PC-3 (cell line): ENCODE results near the gene SLFN5. TPM values are rescaled to one million over a fixed set of nuclear protein-coding genes. Genes with fewer than 3 reads are reported as not detected.

Source experiments
- ATAC-seq: fragments of 200-7000 bp; cut with Tn5 transposase; 2 replicates; pipeline ENCODE4 v1.9.1; 2020; ENCODE audit warnings: mild to moderate bottlenecking, moderate library complexity
- BruUV-seq: library from RNA; stranded (reverse); fragments of 400-500 nt; replicated peaks from 2 replicates; lab custom pipeline; 2021; lab: Mats Ljungman, UMichigan
- CTCF ChIA-PET: fragments of 300-600 bp; sonication (Branson Sonifier 250); formaldehyde crosslinking; loops from one replicate; lab custom pipeline; 2022; ENCODE audit warnings: antibody characterized with exemption; lab: Charles Lee
- POLR2A ChIA-PET: fragments of 300-600 bp; sonication (Branson Sonifier 250); formaldehyde crosslinking; loops from one replicate; lab custom pipeline; 2022; ENCODE audit warnings: antibody characterized with exemption; ENCODE audit not compliant: unreplicated experiment; lab: Charles Lee
- DNase-seq: peaks from one replicate; pipeline ENCODE4 v3.0.0-alpha.2; 2015
- H2AFZ ChIP-seq: fragments of 300-600 bp; sonication (generic); 2 replicates; pipeline ENCODE4 v1.6.0; 2016; ENCODE audit warnings: antibody characterized with exemption, low read length
- H3F3A ChIP-seq: fragments of 300-600 bp; sonication (generic); one replicate; pipeline ENCODE4 v1.6.0; 2017; ENCODE audit warnings: antibody characterized with exemption, low read length, control low read depth, mild to moderate bottlenecking; ENCODE audit not compliant: unreplicated experiment
- H3K27ac ChIP-seq: fragments of 300-600 bp; sonication (generic); 2 replicates; pipeline ENCODE4 v1.5.1; 2016; ENCODE audit warnings: mild to moderate bottlenecking, low read length
- H3K27me3 ChIP-seq: fragments of 300-600 bp; sonication (generic); 2 replicates; pipeline ENCODE4 v1.6.1; 2016; ENCODE audit warnings: low read length, mixed read lengths
- H3K36me3 ChIP-seq: fragments of 300-600 bp; sonication (generic); 2 replicates; pipeline ENCODE4 v1.6.1; 2016; ENCODE audit warnings: low read depth, mixed run types, low read length, mixed read lengths
- H3K4me1 ChIP-seq: fragments of 300-600 bp; sonication (generic); 2 replicates; pipeline ENCODE4 v1.5.1; 2016; ENCODE audit warnings: low read length; ENCODE audit not compliant: insufficient read depth
- H3K4me2 ChIP-seq: fragments of 300-600 bp; sonication (generic); 2 replicates; pipeline ENCODE4 v1.6.0; 2016; ENCODE audit warnings: low read length
- H3K4me3 ChIP-seq: fragments of 300-600 bp; sonication (generic); 2 replicates; pipeline ENCODE4 v1.5.1; 2016; ENCODE audit warnings: mild to moderate bottlenecking, low read length, mixed read lengths
- H3K79me2 ChIP-seq: fragments of 300-600 bp; sonication (generic); 2 replicates; pipeline ENCODE4 v1.6.1; 2017; ENCODE audit warnings: low read length, mixed read lengths
- H3K9ac ChIP-seq: fragments of 300-600 bp; sonication (generic); 2 replicates; pipeline ENCODE4 v1.6.0; 2016; ENCODE audit warnings: mild to moderate bottlenecking, low read length
- H3K9me2 ChIP-seq: fragments of 300-600 bp; sonication (generic); replicated peaks from 2 replicates; pipeline ENCODE4 v1.6.1; 2016; ENCODE audit warnings: mixed run types, low read length, mixed read lengths
- H3K9me3 ChIP-seq: fragments of 300-600 bp; sonication (generic); 2 replicates; pipeline ENCODE4 v1.6.1; 2016; ENCODE audit warnings: low read length, mixed read lengths
- H4K20me1 ChIP-seq: fragments of 300-600 bp; sonication (generic); 2 replicates; pipeline ENCODE4 v1.6.1; 2016; ENCODE audit warnings: low read length, mixed read lengths
- CTCF ChIP-seq: fragments of 300-600 bp; sonication (generic); conservative IDR thresholded peaks from 2 replicates; pipeline ENCODE4 v1.5.1; 2017; ENCODE audit warnings: antibody characterized with exemption, low read depth, mild to moderate bottlenecking, low read length
- EZH2 ChIP-seq: fragments of 300-600 bp; sonication (generic); IDR thresholded peaks from one replicate; pipeline ENCODE4 v1.6.1; 2017; ENCODE audit warnings: antibody characterized with exemption, mild to moderate bottlenecking, low read length; ENCODE audit not compliant: unreplicated experiment
- EZH2phosphoT487 ChIP-seq: fragments of 300-600 bp; sonication (generic); IDR thresholded peaks from 2 replicates; pipeline ENCODE4 v1.6.1; 2018; ENCODE audit warnings: mild to moderate bottlenecking, antibody characterized with exemption, low read length, borderline replicate concordance
- intact Hi-C: fragments of 100-400 bp; cut with micrococcal nuclease; formaldehyde crosslinking; loops from 2 replicates; pipeline ENCODE4 v1.9.0; 2023
- total RNA-seq: library from RNA; depleted of rRNA; stranded (reverse); fragments of >200 nt; gene quantifications from 2 replicates; pipeline ENCODE4 v1.2.3, GENCODE V29; 2014

The SLFN5 gene
- total RNA-seq, 1 experiment from 2014 or later: 14.5 TPM

GRCh38 chr17:35291802-35292201 is 48.9 kb downstream of the SLFN5 start:
- H2AFZ ChIP-seq: no peak overlapping the region
- H3K79me2 ChIP-seq: no peaks in the 10 kb centered on the region
- no peaks in the 10 kb centered on the region for H3K36me3 ChIP-seq
- no TSS peak for BruUV-seq
- ChIA-PET CTCF (no interaction called here), POLR2A (no interaction called here)
- DNase-seq (peak; percentile 16), ATAC-seq (no peak)
- no peak overlapping the region for H3K9ac ChIP-seq
- no peak overlapping the region for H3K27ac ChIP-seq
- no peak overlapping the region for H3K4me3 ChIP-seq
- H3K4me1 ChIP-seq: no peaks in the 10 kb centered on the region; the same call in 1 of the 2 replicates
- TF ChIP-seq EZH2: no peak
- no peaks in the 10 kb centered on the region for H3K27me3 ChIP-seq
- H3K4me2 ChIP-seq: no peak overlapping the region
- H3F3A ChIP-seq: no peaks in the 10 kb centered on the region
- no peaks in the 10 kb centered on the region for H3K9me3 ChIP-seq
- no peaks in the 10 kb centered on the region for H3K9me2 ChIP-seq
- no peaks in the 10 kb centered on the region for H4K20me1 ChIP-seq
- intact Hi-C loops: no loop called here

DNA sequence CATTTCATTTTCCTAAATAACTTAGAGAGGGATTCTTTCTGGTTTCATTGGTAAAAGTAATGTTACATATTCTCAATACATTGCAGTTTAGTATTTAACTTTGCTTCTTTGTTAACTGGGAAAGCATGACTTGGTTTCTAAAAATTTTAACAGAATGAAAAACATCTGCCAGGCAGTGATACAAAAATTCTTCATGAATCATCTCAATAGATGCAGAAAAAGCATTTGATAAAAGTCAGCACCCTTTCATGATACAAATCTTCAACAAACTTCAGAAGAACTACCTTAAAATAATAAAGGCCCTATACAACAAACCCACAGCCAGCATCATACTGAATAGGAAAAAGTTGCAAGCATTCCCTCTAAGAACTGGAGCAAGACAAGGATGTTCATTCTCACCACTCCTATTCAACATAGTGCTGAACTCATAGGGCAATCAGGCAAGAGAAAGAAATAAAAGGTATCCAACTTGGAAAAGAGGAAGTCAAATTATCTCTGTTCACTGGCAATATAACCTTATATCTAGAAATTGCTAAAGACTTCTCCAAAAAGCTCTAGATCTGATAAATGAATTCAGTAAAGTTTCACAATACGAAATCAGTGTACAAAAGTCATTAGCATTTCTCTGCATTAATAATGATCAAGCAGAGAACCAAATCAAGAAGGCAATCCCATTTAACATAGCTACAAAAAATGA is 50.4 kb downstream of the SLFN5 start:
- intact Hi-C loops: no loop called here
- ChIA-PET POLR2A (no interaction called here), CTCF (no interaction called here)
- no peaks in the 10 kb centered on the region for H3K79me2 ChIP-seq
- no peaks in the 10 kb centered on the region for H3K36me3 ChIP-seq
- no peak for TF ChIP-seq EZH2phosphoT487
- no TSS peak for BruUV-seq
- no peaks in the 10 kb centered on the region for H4K20me1 ChIP-seq
- no peaks in the 10 kb centered on the region; the same call in 1 of the 2 replicates for H3K4me1 ChIP-seq
- no peak overlapping the region for H3K4me3 ChIP-seq
- no peaks in the 10 kb centered on the region for H3F3A ChIP-seq
- DNase-seq (no peak), ATAC-seq (no peak)
- no peaks in the 10 kb centered on the region for H3K9me3 ChIP-seq
- H3K27ac ChIP-seq: no peak overlapping the region
- H2AFZ ChIP-seq: no peak overlapping the region
- H3K9me2 ChIP-seq: no peaks in the 10 kb centered on the region
- H3K9ac ChIP-seq: no peak overlapping the region
- H3K27me3 ChIP-seq: no peaks in the 10 kb centered on the region
- H3K4me2 ChIP-seq: no peak overlapping the region

DNA sequence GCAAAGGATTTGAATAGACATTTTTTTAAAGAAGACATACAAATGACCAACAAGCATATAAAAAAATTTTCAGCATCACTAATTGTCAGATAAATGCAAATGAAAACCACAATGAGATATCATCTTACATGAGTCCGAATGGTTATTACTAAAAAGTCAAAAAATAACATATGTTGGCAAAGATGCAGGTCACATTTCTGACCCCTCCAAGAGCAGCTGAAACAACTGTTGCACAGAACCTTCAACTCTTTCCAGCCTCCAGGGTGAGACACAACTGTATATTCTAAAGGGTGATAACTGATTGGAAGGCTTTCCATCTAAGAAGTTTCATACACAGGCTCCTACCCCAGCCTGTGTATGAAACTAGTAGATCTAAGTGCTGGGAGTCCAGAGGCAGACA is 51.9 kb downstream of the SLFN5 start:
- ChIA-PET CTCF (no interaction called here), POLR2A (no interaction called here)
- no peak overlapping the region for H3K27ac ChIP-seq
- H3K79me2 ChIP-seq: no peaks in the 10 kb centered on the region
- ATAC-seq (no peak), DNase-seq (no peak)
- H3K4me2 ChIP-seq: no peak overlapping the region
- intact Hi-C loops: no loop called here
- TF ChIP-seq EZH2phosphoT487 (no peak), CTCF (no peak), EZH2 (no peak)
- H3K9me3 ChIP-seq: no peaks in the 10 kb centered on the region
- H3F3A ChIP-seq: no peaks in the 10 kb centered on the region
- H3K9me2 ChIP-seq: no peaks in the 10 kb centered on the region
- no peak overlapping the region for H3K9ac ChIP-seq
- H4K20me1 ChIP-seq: no peaks in the 10 kb centered on the region
- H3K4me1 ChIP-seq: peaks cover 10% of the 10 kb centered on the region
- H2AFZ ChIP-seq: no peak overlapping the region
- no peak overlapping the region for H3K4me3 ChIP-seq
- BruUV-seq: no TSS peak
- no peaks in the 10 kb centered on the region for H3K36me3 ChIP-seq
- H3K27me3 ChIP-seq: no peaks in the 10 kb centered on the region

DNA sequence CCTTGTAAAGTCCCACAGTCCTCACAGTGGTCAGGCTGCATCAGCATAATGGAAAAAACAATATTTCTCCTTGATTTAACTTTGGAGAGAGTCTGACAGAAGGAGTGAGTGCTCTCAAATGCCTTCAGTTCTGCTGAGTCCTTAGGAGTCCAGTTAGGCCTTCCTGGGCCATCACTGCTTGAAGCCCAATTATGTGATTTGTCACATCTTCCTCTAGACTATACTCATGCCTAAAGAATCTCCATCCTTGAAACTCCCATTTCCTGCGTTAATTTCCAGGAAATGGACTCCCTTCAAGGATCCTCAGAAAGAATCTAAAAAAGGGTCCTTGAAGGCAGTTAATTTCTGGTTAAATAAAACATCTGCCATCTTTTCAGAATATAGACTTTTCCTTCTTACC is 52.8 kb downstream of the SLFN5 start:
- Histone ChIP-seq H3K9me3 (no peaks in the 10 kb centered on the region), H3K4me3 (no peak overlapping the region), H3K9me2 (no peaks in the 10 kb centered on the region), H3K27me3 (no peaks in the 10 kb centered on the region), H3K4me2 (no peak overlapping the region), H3K4me1 (peaks cover 10% of the 10 kb centered on the region), H2AFZ (no peak overlapping the region), H3F3A (no peaks in the 10 kb centered on the region), H3K27ac (no peak overlapping the region), H3K9ac (no peak overlapping the region), H3K79me2 (no peaks in the 10 kb centered on the region), H4K20me1 (no peaks in the 10 kb centered on the region), H3K36me3 (no peaks in the 10 kb centered on the region)
- DNase-seq (peak; percentile 5), ATAC-seq (no peak)
- POLR2A ChIA-PET: no interaction called here
- TF ChIP-seq EZH2 (no peak), CTCF (no peak), EZH2phosphoT487 (no peak)
- BruUV-seq: no TSS peak
- intact Hi-C loops: no loop called here
- CTCF ChIA-PET: no interaction called here
